ENCODE data around the gene PIGL.

PIGL gene

DNA sequence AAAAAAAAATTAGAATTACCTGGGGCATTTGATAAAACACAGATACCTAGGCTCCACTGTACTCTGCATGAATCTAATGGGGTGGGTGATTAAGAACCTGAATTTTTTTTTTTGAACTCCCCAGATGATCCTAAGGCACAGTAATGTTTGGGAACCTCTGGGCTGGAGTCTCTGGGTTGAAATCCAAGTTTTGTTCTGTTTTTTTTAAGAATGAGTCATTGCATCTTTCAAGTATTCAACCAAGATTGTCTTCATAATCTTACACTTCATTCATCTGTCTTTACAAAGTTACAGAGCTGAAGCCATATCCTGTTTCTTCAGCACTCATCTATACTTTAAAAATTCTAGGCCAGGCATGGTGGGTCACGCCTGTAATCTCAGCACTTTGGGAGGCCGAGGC is 52.6 kb downstream of the PIGL start:
- TF ChIP-seq EZH2 (IDR thresholded peaks at IDR 0.05; ENCODE audit: borderline replicate concordance, low read depth, low read length, severe bottlenecking): no peak
- TF ChIP-seq, protein P1, sequence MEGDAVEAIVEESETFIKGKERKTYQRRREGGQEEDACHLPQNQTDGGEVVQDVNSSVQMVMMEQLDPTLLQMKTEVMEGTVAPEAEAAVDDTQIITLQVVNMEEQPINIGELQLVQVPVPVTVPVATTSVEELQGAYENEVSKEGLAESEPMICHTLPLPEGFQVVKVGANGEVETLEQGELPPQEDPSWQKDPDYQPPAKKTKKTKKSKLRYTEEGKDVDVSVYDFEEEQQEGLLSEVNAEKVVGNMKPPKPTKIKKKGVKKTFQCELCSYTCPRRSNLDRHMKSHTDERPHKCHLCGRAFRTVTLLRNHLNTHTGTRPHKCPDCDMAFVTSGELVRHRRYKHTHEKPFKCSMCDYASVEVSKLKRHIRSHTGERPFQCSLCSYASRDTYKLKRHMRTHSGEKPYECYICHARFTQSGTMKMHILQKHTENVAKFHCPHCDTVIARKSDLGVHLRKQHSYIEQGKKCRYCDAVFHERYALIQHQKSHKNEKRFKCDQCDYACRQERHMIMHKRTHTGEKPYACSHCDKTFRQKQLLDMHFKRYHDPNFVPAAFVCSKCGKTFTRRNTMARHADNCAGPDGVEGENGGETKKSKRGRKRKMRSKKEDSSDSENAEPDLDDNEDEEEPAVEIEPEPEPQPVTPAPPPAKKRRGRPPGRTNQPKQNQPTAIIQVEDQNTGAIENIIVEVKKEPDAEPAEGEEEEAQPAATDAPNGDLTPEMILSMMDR (IDR thresholded peaks at IDR 0.05; ENCODE audit: borderline replicate concordance, extremely low read depth, low read length, poor library complexity, severe bottlenecking): no peak
- Histone ChIP-seq H4K20me1 (ENCODE audit: insufficient read depth, low read length) (no peaks in the 10 kb centered on the region), H3K79me2 (ENCODE audit: insufficient read depth, low read length) (no peaks in the 10 kb centered on the region), H3K27ac (ENCODE audit: low read length) (no peak overlapping the region), H3K36me3 (ENCODE audit: insufficient read depth, low read length) (no peaks in the 10 kb centered on the region), H3K4me1 (ENCODE audit: insufficient read depth, low read length) (no peaks in the 10 kb centered on the region), H3K9me3 (ENCODE audit: insufficient read depth, low read length, severe bottlenecking) (no peaks in the 10 kb centered on the region), H3K4me3 (ENCODE audit: low read depth in 1 of 2, low read length in 2 of 2) (no peak overlapping the region), H3K4me2 (ENCODE audit: insufficient read depth, low read length) (no peak overlapping the region), H3K27me3 (ENCODE audit: insufficient read depth, low read length, poor library complexity) (no peaks in the 10 kb centered on the region), H2AFZ (ENCODE audit: low read depth, low read length) (no peak overlapping the region), H3K9ac (ENCODE audit: low read depth, low read length) (no peak overlapping the region)
- ATAC-seq (ENCODE audit: insufficient read depth, low read depth) (no peak), DNase-seq (no peak)

DNA sequence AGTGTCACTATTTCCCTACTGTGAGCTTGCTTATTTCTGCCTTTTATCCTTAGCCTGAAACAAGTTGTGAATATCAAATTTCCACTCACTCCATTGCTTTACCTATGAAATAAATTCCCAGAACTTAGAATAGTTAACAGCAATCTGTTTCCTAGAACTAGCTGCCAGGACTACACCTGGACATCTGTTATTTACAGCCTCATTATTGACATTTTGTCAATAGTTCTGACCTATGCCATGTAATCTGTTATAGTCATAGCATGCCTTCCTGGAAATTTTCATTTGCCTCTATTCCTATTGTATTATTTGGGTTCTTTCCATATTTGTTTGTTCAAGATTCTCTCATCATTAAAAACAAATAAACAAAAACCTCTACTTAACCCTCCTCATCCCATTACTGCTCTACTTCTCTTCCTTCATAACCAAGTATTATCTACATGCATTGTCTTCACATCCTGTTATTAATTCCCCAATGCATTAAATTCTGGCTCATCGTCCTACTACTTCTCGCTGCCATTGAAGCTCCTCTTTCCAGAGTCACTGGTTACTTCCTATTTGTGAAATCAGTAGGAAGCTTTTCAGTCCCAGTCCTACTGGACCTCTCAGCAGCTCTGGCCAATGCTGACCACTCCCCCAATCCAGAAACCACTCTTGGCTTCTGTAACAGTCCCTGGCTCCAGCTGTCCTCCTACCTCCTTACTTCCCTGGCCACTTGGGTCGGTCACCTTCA is 55.3 kb downstream of the PIGL start:
- H2AFZ ChIP-seq (ENCODE audit: low read depth, low read length): no peak overlapping the region
- no peak for DNase-seq
- H3K4me3 ChIP-seq (ENCODE audit: low read depth in 1 of 2, low read length in 2 of 2): no peak overlapping the region
- no peak overlapping the region for H3K9ac ChIP-seq (ENCODE audit: low read depth, low read length)
- no peaks in the 10 kb centered on the region for H3K27me3 ChIP-seq (ENCODE audit: insufficient read depth, low read length, poor library complexity)
- H3K9me3 ChIP-seq (ENCODE audit: insufficient read depth, low read length, severe bottlenecking): no peaks in the 10 kb centered on the region
- no peak for ATAC-seq (ENCODE audit: insufficient read depth, low read depth)
- no peaks in the 10 kb centered on the region for H3K36me3 ChIP-seq (ENCODE audit: insufficient read depth, low read length)
- no peak overlapping the region for H3K27ac ChIP-seq (ENCODE audit: low read length)
- no peaks in the 10 kb centered on the region for H4K20me1 ChIP-seq (ENCODE audit: insufficient read depth, low read length)
- TF ChIP-seq, protein P1 (IDR thresholded peaks at IDR 0.05; ENCODE audit: borderline replicate concordance, extremely low read depth, low read length, poor library complexity, severe bottlenecking): no peak
- TF ChIP-seq EZH2 (IDR thresholded peaks at IDR 0.05; ENCODE audit: borderline replicate concordance, low read depth, low read length, severe bottlenecking): no peak
- no peak overlapping the region for H3K4me2 ChIP-seq (ENCODE audit: insufficient read depth, low read length)
- H3K4me1 ChIP-seq (ENCODE audit: insufficient read depth, low read length): no peaks in the 10 kb centered on the region
- H3K79me2 ChIP-seq (ENCODE audit: insufficient read depth, low read length): no peaks in the 10 kb centered on the region

GRCh38 chr17:16273499-16273898 is 56.5 kb downstream of the PIGL start:
- Histone ChIP-seq H3K4me3 (ENCODE audit: low read depth in 1 of 2, low read length in 2 of 2) (no peak overlapping the region), H2AFZ (ENCODE audit: low read depth, low read length) (no peak overlapping the region), H4K20me1 (ENCODE audit: insufficient read depth, low read length) (no peaks in the 10 kb centered on the region), H3K27me3 (ENCODE audit: insufficient read depth, low read length, poor library complexity) (no peaks in the 10 kb centered on the region), H3K9me3 (ENCODE audit: insufficient read depth, low read length, severe bottlenecking) (peaks cover 6% of the 10 kb centered on the region), H3K4me1 (ENCODE audit: insufficient read depth, low read length) (no peaks in the 10 kb centered on the region), H3K4me2 (ENCODE audit: insufficient read depth, low read length) (no peak overlapping the region), H3K27ac (ENCODE audit: low read length) (no peak overlapping the region), H3K36me3 (ENCODE audit: insufficient read depth, low read length) (peaks cover 5% of the 10 kb centered on the region; the same call in 1 of the 2 replicates), H3K9ac (ENCODE audit: low read depth, low read length) (no peak overlapping the region), H3K79me2 (ENCODE audit: insufficient read depth, low read length) (no peaks in the 10 kb centered on the region)
- no peak for TF ChIP-seq EZH2 (IDR thresholded peaks at IDR 0.05; ENCODE audit: borderline replicate concordance, low read depth, low read length, severe bottlenecking)
- TF ChIP-seq, protein P1 (IDR thresholded peaks at IDR 0.05; ENCODE audit: borderline replicate concordance, extremely low read depth, low read length, poor library complexity, severe bottlenecking): no peak
- ATAC-seq (ENCODE audit: insufficient read depth, low read depth) (no peak), DNase-seq (no peak)
